ENCODE results near the gene CUL3.

DNA sequence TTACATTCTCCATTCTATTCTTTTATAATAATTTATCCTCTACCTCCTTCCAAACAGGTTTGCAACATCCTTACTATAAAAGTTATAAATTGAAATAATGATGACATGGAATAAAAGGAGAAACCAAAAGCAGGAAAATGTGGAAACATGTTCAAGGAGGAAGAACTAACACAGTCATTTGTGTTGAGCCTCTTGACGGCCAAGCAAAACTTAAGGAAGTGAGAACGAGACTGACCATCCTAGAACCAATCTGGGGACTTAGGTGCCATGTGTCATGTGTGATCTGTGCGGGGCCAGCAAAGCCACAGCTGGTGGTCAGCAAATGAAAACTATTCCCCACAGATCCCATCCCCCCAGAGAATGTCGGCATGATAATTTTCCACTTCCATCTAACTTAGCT lies 157.7 kb downstream of the CUL3 start:
- no peak for TF ChIP-seq CTCF (IDR thresholded peaks at IDR 0.05; ENCODE audit: low read length)
- TF ChIP-seq EZH2 (IDR thresholded peaks at IDR 0.05; ENCODE audit: borderline replicate concordance, low read length), result no peak
